DLD1 (cell line): ENCODE measurements around the gene NEBL.

Experiments used
- in situ Hi-C: cut with HindIII; loops from 2 replicates; pipeline ENCODE4 v1.10.0; 2017; ENCODE audit warnings: low sequenced_read_pairs

The NEBL gene

DNA sequence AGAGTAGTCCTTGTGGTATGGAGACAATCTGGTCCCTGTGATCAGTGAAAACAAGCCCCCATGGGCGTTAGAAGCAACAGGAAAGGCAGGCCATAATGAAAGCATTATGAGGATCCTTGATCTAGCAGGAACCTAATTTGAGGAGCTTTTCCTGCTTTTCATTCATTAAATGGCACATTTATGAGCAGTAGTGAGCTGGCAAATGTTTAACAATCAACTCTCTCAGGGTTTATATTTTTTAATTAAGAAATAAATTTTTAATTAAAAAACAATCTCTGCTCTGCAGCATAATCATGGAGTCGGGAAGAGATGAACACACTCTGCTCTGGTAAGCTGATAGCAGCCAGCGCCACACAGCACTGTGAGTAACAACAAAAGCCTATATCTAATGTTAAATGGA lies 11.3 kb upstream of the NEBL start:
- in situ Hi-C loops, result no loop called here

GRCh38 chr10:20903635-20904390 lies 6.7 kb upstream of the NEBL start:
- in situ Hi-C loops, result no loop called here

GRCh38 chr10:20901110-20901509 lies 4.0 kb upstream of the NEBL start:
- in situ Hi-C loops, result no loop called here

DNA sequence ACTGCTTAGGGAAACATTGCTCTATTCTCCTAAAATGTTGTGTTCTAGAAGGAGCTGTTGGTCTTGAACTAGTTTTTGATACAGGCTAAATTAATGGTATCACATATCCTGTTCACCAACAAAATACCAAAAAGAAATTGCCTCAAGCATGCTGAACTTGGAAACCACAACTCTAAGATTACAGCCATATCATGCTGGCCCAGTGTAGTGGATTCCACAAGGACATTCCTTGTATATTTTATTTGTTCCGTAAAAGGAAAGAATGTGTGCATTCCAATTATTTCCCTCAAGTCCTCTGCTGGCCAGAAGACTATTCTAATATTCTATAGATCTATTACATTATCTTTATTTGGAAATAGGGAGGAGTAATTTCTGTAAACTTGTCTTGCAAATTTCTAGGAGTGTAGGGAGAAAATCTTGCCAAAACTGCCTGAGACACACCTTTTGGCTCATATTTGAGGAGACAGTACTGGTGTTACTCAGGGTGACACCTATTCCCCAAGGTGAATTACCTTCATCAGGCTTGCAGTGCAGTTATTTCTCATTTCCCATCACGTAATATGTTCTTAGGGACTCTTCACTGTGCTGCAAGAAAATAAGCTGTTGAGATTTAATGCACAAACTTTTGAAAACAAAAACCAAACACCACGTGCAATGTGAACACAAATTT lies 1.9 kb upstream of the NEBL start:
- in situ Hi-C loops, result no loop called here

- in situ Hi-C loops, result no loop called here
These were observed 3.8 kb downstream of the NEBL start for GRCh38 chr10:20893297-20893696.

DNA sequence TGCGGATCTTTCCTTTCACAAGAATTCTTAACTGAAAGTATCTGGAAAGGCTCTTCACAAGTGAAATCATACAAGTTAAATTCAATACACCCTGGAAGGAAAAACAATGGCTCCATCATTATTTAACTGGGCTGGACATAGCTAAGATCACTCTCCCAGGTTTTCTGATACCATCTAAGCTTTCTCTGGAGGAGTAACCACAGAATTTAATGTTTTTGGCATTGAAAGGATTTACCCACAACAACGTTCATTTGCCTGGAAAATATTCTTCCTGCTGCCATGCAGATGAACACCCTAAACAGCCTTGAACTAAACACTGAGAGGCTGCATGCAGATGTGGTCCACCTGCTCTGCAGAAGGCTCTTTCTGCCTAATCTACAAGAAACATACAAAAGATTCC lies 4.3 kb downstream of the NEBL start:
- in situ Hi-C loops, result no loop called here

DNA sequence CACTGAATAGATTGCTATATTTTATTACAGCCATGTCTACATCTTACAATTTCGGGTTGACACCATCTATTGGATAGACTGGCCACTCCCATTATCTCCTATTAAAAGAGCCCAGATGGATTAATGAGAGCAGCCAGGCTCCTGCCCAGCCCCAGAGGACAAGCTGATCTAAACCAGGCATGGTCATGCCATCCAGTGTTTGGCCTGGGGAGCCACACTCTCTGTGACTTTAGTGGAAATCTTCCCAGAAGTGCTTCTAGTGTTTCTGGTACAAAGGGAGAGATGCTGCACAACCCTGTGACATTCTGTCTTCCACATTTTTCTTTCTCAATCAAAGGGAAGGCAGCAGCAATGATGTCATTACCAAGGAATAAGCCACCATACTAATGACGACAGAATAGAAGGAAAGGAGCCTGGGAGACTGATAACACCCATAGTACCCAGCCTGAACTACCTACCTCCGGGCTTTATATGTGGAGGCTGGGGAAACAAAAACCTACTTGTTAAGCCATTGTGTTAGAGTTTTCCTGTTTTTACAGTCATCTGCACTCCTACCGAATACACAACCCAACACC lies 5.0 kb downstream of the NEBL start:
- in situ Hi-C loops, result no loop called here

DNA sequence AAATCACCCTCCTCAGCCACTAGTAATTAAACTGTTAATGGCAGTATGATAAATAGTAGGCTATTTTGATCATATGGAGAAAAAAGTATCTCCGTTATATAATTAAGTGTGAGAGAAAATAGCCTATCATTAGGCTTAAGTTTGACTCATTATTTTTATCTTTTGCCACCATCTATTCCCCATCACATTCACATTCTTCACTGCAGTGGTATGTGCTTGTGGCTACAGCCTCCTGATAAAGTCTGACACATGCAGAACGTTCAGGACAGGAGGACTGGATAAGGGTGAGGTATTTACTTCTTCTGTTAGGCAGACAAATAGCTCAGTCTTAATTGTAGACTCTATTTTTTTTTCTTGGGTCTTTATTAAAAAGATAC lies 5.8 kb downstream of the NEBL start:
- in situ Hi-C loops, result no loop called here

GRCh38 chr10:20890491-20891337 lies 6.4 kb downstream of the NEBL start:
- in situ Hi-C loops, result no loop called here

DNA sequence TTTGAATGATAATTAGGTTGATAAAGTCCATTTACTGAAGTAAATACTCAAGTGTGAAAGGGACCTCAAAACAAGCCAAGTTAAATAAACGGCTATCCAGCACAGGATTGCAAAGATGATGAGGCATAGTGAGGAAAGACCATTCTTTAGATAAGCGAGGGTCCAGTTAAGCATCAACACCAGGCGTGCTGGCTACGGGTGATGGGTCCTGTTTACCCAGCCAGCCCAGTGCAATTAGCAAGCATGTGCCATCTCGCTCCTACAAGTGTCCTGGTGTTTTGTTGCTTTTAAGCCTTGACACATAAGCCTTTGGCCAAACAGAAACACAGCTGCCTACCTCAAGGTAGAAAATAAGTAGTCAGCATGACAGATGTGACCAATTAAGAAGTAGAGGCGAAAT lies 7.1 kb downstream of the NEBL start:
- in situ Hi-C loops, result no loop called here

DNA sequence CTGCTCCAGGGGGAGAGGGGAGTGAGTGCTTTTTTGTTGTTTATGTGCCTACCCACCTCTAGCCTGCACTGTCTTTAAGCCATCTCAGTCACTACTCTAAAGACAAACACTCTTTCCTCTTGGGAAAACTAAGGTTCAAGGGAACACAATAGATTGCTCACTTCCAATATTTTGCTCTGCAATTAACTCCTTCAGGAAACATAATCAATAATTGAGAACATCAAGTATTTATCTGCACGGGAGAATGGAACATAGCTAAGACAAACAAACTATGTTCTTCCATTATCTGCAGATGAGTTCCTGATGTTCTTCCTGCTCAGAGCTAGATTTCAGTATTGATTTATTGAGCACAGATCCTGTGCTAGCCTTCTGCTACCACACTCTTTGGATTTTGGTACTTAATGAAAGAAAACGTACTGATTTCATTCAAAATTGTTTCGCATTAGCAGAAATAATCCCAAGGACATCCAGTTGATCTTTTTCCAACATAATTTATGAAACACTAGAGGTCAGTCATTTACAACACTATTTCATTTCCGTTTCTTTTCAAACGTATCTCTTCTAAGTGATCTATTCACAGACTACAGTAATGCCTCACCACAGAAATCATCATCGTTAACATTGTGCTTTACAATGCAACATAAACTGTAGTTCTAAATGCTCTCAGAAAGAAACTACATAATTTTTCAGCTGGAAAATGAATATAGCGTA lies 8.3 kb downstream of the NEBL start:
- in situ Hi-C loops, result no loop called here

- in situ Hi-C loops, result no loop called here
These were observed 9.2 kb downstream of the NEBL start for GRCh38 chr10:20887706-20888555.

GRCh38 chr10:20885678-20886077 lies 11.4 kb downstream of the NEBL start:
- in situ Hi-C loops, result no loop called here

DNA sequence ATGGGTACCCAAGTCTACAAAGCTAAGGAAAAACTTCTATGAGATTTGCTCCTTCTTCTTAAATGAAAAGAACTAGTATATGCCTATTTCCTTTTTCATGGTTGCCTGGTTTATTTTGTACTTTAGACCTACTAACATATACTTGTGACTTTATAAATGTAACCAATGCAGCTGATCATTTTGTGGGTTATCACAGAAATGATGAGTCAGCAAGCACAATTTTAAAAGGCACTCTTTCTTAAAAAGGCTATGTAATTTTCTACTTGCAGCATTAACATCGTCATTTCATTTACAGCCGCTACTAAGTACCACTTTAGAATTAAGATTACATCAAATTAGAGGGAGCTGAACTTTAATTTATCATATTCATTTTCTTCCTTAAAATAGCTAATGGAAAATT lies 13.6 kb downstream of the NEBL start:
- in situ Hi-C loops, result no loop called here

DNA sequence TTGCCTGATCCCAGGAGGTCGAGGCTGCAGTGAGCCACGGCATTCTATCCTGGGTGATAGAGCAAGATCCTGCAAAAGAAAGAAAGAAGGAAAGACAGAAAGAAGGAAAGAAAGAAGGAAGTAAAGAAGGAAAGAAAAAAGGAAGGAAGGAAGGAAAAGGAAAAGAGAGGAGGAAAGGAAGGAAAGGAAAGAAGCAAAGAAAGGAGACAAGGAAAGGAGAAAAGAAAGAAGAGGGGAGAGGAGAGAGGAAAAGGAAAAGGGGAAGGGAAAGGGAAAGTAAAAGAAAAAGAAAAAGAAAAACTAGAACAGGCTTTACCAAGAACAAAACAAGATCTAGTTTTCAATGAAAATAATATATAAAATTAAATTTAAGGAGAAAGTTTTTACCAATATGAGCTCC lies 15.0 kb downstream of the NEBL start:
- in situ Hi-C loops, result no loop called here

DNA sequence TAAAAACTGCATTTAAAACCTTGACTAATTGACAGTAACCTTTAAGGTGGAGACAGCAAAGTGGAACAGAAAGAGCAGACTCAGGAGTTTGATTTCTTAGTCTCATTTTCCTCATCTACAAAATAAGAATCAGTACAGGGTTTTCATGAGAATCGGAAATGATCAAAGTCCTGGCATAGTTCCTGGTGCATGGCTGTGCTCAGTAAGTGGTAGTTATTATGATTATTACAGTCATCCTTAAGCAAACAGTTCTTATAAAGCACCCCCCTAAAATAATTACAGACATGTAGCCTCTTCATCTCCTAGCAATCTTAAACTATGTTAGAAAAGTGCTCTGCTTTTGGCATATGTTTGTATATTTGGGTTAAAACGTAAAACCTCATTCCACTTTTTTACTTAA lies 18.0 kb downstream of the NEBL start:
- in situ Hi-C loops, result no loop called here

DNA sequence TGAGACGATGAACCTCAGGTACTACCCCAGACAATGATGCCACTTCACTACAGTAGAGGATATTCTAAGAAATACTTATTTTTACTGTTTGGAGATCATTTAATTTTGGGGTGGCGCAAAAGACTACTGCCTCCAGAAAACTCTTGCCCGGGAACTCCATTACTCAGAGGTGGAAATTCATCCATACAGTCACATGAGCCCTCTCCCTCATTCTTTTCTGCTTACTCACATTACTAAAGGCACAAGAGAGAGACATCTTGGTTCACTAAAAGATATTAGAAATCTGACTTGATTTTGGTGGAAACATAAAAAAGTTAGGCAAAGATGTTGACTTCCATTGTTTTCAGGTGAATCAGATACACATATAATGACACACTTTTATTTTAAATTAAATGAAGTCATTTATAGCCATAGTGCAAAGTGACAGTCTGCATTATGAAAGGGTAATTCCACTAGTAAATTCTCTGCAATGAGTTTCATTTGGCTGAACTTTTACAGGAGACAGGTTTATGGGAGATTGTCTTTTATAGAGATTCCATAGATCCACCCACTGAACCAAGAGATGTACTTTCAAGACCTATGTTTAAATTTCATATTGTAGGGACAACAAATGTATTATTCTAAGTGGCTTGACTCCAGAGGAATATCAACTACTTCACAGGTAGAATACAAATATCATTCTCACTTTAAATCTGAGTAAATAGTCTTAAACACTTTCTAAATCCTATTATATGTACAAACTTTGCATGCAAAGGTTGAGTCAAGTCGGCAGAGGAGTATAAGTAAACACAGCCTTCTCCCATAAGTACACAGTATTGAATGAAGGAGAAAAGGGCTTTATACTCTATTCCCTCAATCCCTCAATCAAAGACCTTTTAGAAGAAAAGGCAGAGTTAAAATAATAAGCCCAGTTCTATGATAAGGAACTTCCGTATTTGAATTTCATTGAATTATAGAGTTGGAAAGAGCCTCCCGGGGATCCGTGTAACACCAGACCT lies 18.8 kb downstream of the NEBL start:
- in situ Hi-C loops, result no loop called here

- in situ Hi-C loops, result no loop called here
These were observed 19.6 kb downstream of the NEBL start for GRCh38 chr10:20877554-20877953.

DNA sequence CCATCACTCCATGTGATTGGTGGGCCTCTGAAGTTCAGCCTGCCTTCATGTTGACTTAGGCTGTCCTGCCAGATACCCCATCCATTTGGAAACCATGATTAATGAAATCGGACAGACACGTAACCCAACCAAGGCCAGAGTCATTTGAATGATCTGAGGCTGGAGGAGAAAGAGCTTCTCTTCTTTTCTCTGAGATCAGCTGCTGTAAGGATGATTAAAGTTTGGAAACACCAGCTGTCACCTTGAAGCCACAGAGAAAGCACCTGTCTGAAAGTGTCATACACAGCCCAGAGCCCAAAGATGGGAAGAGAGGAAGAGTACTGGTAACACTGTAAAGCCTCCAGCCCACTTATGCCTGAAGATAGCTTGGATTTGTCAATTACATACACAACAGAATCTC lies 22.9 kb downstream of the NEBL start:
- in situ Hi-C loops, result no loop called here
